ENCODE results near the gene MSX1.

The MSX1 gene

DNA sequence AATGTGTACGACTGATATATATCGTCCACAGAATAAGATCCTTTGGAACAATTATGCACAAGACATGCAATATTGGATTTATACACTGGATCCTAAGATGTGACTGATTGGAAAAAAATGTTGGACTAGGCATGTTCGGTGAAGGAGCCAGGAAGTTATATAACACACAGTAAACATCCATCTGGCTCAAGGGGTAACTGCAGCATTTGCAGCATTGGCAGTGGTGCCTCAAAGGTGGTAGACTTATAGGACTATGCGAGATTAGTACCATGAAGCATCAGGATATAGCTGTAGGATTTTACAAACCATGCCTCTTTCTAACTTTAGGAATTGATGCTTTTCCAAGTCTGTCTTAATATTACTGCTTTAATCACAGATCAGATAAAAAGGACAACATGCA is 34.3 kb downstream of the MSX1 start:
- Histone ChIP-seq H4K91ac (ENCODE audit: low read depth, low read length) (no peak overlapping the region), H3K4me1 (ENCODE audit: control insufficient read depth in 1 of 2, insufficient read depth in 2 of 2, low read length in 2 of 2) (no peaks in the 10 kb centered on the region), H3K79me1 (ENCODE audit: low read length) (no peaks in the 10 kb centered on the region), H3K4ac (ENCODE audit: low read depth, low read length) (no peak overlapping the region), H4K12ac (ENCODE audit: low read depth, low read length) (no peak overlapping the region), H2AFZ (ENCODE audit: insufficient read depth, low read length, poor library complexity) (no peak overlapping the region), H3K4me3 (ENCODE audit: low read depth, low read length) (no peak overlapping the region), H3K27me3 (ENCODE audit: insufficient read depth, low read length) (no peaks in the 10 kb centered on the region), H3K14ac (ENCODE audit: low read length) (no peak overlapping the region), H2AK5ac (ENCODE audit: low read length) (no peak overlapping the region), H2BK5ac (ENCODE audit: low read depth, low read length, poor library complexity) (no peak overlapping the region), H3K18ac (ENCODE audit: low read length) (no peak overlapping the region), H4K8ac (ENCODE audit: low read depth, low read length) (no peak overlapping the region), H3K79me2 (ENCODE audit: control insufficient read depth, insufficient read depth, low read length, poor library complexity) (no peaks in the 10 kb centered on the region), H2BK120ac (ENCODE audit: insufficient read depth, low read length, poor library complexity) (no peak overlapping the region), H3K23ac (ENCODE audit: low read length) (no peak overlapping the region), H3K36me3 (ENCODE audit: control insufficient read depth in 1 of 2, insufficient read depth in 2 of 2, low read length in 2 of 2) (no peaks in the 10 kb centered on the region), H3K27ac (ENCODE audit: low read depth, low read length) (no peak overlapping the region), H3K9me3 (ENCODE audit: insufficient read depth, low read depth, low read length) (peaks cover under 1% of the 10 kb centered on the region), H3K9ac (ENCODE audit: low read length) (no peak overlapping the region), H2BK12ac (ENCODE audit: low read length) (no peak overlapping the region), H3K4me2 (ENCODE audit: low read length) (no peak overlapping the region)
- no peak for DNase-seq
- WGBS (ENCODE audit: extremely low coverage, insufficient coverage, insufficient read length) = no CpG with 5 or more reads among the region's 4 CpGs

DNA sequence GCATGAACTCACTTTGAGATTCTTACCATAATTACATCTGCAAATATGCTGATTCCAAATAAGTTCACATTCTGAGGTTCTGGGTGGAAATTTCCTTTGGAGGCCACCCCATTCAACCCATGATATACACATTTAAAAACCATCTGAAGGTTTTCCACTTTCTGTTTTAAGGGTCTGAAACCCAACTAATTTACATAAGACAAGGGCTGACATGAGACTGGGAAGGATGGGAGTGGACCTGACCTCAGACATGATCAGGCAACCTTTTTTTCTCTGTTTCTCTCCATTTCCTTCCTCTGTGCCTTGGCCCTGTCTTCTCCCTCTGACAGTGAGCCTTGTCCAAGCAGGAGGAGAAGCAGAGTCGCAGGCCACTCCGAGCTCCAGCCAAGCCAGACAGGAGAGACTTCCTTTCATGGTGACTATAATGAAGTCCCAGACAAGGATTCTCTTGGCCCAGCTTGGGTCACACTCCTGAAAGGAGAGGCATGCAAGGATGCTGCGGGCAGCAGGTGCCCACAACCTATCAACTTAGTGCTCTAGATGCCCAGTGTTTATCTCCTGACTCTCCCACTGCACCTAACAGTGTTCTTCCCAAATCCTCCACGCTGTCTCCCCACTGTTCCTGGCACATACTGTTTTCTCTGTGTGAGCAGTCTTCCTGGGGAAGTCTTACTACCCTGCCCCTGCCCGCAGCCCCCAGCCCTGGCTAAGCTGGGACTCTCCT is 39.9 kb downstream of the MSX1 start:
- WGBS (ENCODE audit: extremely low coverage, insufficient coverage, insufficient read length) = no CpG with 5 or more reads among the region's 5 CpGs

DNA sequence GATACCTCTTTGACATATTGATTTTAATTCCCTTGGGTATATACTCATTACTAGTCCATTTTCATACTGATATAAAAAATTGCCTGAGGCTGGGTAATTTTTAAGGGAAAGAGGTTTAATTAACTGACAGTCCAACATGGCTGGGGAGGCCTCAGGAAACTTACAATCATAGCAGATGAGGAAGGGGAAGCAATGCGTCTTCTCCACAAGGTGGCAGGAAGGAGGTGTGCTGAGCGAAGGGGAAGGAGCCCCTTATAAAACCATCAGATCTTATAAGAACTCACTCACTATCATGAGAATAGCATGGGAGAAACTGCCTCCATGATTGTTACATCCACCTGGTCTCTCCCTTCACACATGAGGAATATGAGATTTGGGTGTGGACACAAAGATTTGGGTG is 42.4 kb downstream of the MSX1 start:
- Histone ChIP-seq H3K27me3 (ENCODE audit: insufficient read depth, low read length) (no peaks in the 10 kb centered on the region), H3K4ac (ENCODE audit: low read depth, low read length) (no peak overlapping the region), H2BK5ac (ENCODE audit: low read depth, low read length, poor library complexity) (no peak overlapping the region), H3K4me2 (ENCODE audit: low read length) (no peak overlapping the region), H4K8ac (ENCODE audit: low read depth, low read length) (no peak overlapping the region), H3K23ac (ENCODE audit: low read length) (no peak overlapping the region), H3K4me1 (ENCODE audit: control insufficient read depth in 1 of 2, insufficient read depth in 2 of 2, low read length in 2 of 2) (no peaks in the 10 kb centered on the region), H3K79me1 (ENCODE audit: low read length) (no peaks in the 10 kb centered on the region), H3K4me3 (ENCODE audit: low read depth, low read length) (no peak overlapping the region), H4K12ac (ENCODE audit: low read depth, low read length) (no peak overlapping the region), H3K36me3 (ENCODE audit: control insufficient read depth in 1 of 2, insufficient read depth in 2 of 2, low read length in 2 of 2) (no peaks in the 10 kb centered on the region), H2BK120ac (ENCODE audit: insufficient read depth, low read length, poor library complexity) (no peak overlapping the region), H3K79me2 (ENCODE audit: control insufficient read depth, insufficient read depth, low read length, poor library complexity) (no peaks in the 10 kb centered on the region), H3K9ac (ENCODE audit: low read length) (no peak overlapping the region), H3K27ac (ENCODE audit: low read depth, low read length) (no peak overlapping the region), H4K91ac (ENCODE audit: low read depth, low read length) (no peak overlapping the region), H2AFZ (ENCODE audit: insufficient read depth, low read length, poor library complexity) (no peak overlapping the region), H3K18ac (ENCODE audit: low read length) (no peak overlapping the region), H2BK12ac (ENCODE audit: low read length) (no peak overlapping the region), H2AK5ac (ENCODE audit: low read length) (no peak overlapping the region), H3K14ac (ENCODE audit: low read length) (no peak overlapping the region), H3K9me3 (ENCODE audit: insufficient read depth, low read depth, low read length) (peaks cover 2% of the 10 kb centered on the region)
- DNase-seq = no peak
- whole genome bisulfite sequencing (ENCODE audit: extremely low coverage, insufficient coverage, insufficient read length) = no CpG with 5 or more reads among the region's 2 CpGs

More for the DNA sequence above, 39.9 kb downstream of the MSX1 start:
- Histone ChIP-seq H3K4me1 (ENCODE audit: control insufficient read depth in 1 of 2, insufficient read depth in 2 of 2, low read length in 2 of 2) (no peaks in the 10 kb centered on the region), H3K27me3 (ENCODE audit: insufficient read depth, low read length) (no peaks in the 10 kb centered on the region), H3K18ac (ENCODE audit: low read length) (no peak overlapping the region), H3K79me2 (ENCODE audit: control insufficient read depth, insufficient read depth, low read length, poor library complexity) (no peaks in the 10 kb centered on the region), H3K23ac (ENCODE audit: low read length) (no peak overlapping the region), H3K27ac (ENCODE audit: low read depth, low read length) (no peak overlapping the region), H3K4me3 (ENCODE audit: low read depth, low read length) (no peak overlapping the region), H3K4me2 (ENCODE audit: low read length) (no peak overlapping the region), H4K8ac (ENCODE audit: low read depth, low read length) (no peak overlapping the region), H2AFZ (ENCODE audit: insufficient read depth, low read length, poor library complexity) (no peak overlapping the region), H2BK120ac (ENCODE audit: insufficient read depth, low read length, poor library complexity) (no peak overlapping the region), H3K4ac (ENCODE audit: low read depth, low read length) (no peak overlapping the region), H3K79me1 (ENCODE audit: low read length) (no peaks in the 10 kb centered on the region), H4K91ac (ENCODE audit: low read depth, low read length) (no peak overlapping the region), H3K9ac (ENCODE audit: low read length) (no peak overlapping the region), H2AK5ac (ENCODE audit: low read length) (no peak overlapping the region), H4K12ac (ENCODE audit: low read depth, low read length) (no peak overlapping the region), H2BK5ac (ENCODE audit: low read depth, low read length, poor library complexity) (no peak overlapping the region), H3K14ac (ENCODE audit: low read length) (no peak overlapping the region), H2BK12ac (ENCODE audit: low read length) (no peak overlapping the region), H3K36me3 (ENCODE audit: control insufficient read depth in 1 of 2, insufficient read depth in 2 of 2, low read length in 2 of 2) (no peaks in the 10 kb centered on the region), H3K9me3 (ENCODE audit: insufficient read depth, low read depth, low read length) (peaks cover 2% of the 10 kb centered on the region)
- DNase-seq = no peak

DNA sequence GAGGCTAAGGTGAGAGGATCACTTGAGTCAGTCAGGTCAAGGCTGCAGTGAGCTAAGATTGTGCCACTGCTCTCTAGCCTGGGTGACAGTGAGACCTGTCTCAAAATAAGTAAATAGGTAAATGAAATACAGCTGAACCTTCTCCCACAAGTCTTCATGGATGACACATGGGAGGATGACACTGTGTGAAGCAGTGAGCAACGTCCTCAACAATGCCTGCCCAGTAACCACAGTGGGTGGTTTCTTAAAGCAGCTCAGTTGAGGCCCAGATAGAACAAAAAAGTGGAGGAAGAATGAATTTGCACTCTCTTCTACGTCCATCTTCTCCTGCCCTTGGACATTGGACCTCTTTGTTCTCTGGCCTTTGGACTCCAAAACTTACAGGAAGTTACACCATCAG is 52.7 kb downstream of the MSX1 start:
- Histone ChIP-seq H3K14ac (ENCODE audit: low read length) (no peak overlapping the region), H2AFZ (ENCODE audit: insufficient read depth, low read length, poor library complexity) (no peak overlapping the region), H3K27ac (ENCODE audit: low read depth, low read length) (no peak overlapping the region), H2AK5ac (ENCODE audit: low read length) (no peak overlapping the region), H3K4me1 (ENCODE audit: control insufficient read depth in 1 of 2, insufficient read depth in 2 of 2, low read length in 2 of 2) (no peaks in the 10 kb centered on the region), H4K8ac (ENCODE audit: low read depth, low read length) (no peak overlapping the region), H3K18ac (ENCODE audit: low read length) (no peak overlapping the region), H2BK5ac (ENCODE audit: low read depth, low read length, poor library complexity) (no peak overlapping the region), H3K9ac (ENCODE audit: low read length) (no peak overlapping the region), H3K23ac (ENCODE audit: low read length) (no peak overlapping the region), H3K4me3 (ENCODE audit: low read depth, low read length) (no peak overlapping the region), H3K27me3 (ENCODE audit: insufficient read depth, low read length) (no peaks in the 10 kb centered on the region), H4K12ac (ENCODE audit: low read depth, low read length) (no peak overlapping the region), H3K36me3 (ENCODE audit: control insufficient read depth in 1 of 2, insufficient read depth in 2 of 2, low read length in 2 of 2) (no peaks in the 10 kb centered on the region), H3K79me2 (ENCODE audit: control insufficient read depth, insufficient read depth, low read length, poor library complexity) (no peaks in the 10 kb centered on the region), H2BK12ac (ENCODE audit: low read length) (no peak overlapping the region), H3K9me3 (ENCODE audit: insufficient read depth, low read depth, low read length) (peaks cover 3% of the 10 kb centered on the region), H3K4me2 (ENCODE audit: low read length) (no peak overlapping the region), H3K4ac (ENCODE audit: low read depth, low read length) (no peak overlapping the region), H4K91ac (ENCODE audit: low read depth, low read length) (no peak overlapping the region), H2BK120ac (ENCODE audit: insufficient read depth, low read length, poor library complexity) (no peak overlapping the region), H3K79me1 (ENCODE audit: low read length) (no peaks in the 10 kb centered on the region)
- no CpG with 5 or more reads among the region's 2 CpGs for WGBS (ENCODE audit: extremely low coverage, insufficient coverage, insufficient read length)
- DNase-seq = no peak
